ENCODE measurements around the gene OSBPL5. TPM values are rescaled to one million over a fixed set of nuclear protein-coding genes. Genes with fewer than 3 reads are reported as not detected.

OSBPL5 gene
- total and polyA plus RNA-seq, 9 of the 15 experiments (the other 6 are each of a cell fraction or from before 2014, with no cell fraction given) = 0.06 to 14.8 (median 3.2) TPM

DNA sequence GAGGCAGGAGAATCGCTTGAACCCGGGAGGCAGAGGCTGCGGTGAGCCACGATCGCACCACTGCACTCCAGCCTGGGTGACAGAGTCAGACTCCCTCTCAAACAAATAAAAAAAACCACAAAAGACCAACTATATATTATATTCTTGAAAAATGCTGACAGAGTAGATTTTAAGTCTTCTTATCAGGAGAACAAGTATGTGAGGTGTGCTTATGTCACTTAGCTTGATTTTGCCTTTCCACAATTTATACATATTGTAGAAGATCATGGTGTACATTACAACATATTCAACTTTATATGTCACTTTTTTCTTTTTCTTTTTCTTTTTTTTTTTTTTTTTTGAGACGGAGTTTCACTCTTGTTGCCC lies 83.7 kb downstream of the OSBPL5 start:
- H3K79me2 ChIP-seq (ENCODE audit: control insufficient read depth, insufficient read depth, low read length) = no peaks in the 10 kb centered on the region
- CTCF ChIA-PET (ENCODE audit: low intra/inter-chr PET ratio) = no interaction called here
- no peak overlapping the region for H3K27ac ChIP-seq (ENCODE audit: extremely low read depth, low read depth, low read length)
- POLR2A ChIA-PET = no interaction called here
- no peak overlapping the region for H3K4me3 ChIP-seq
- no peaks in the 10 kb centered on the region for H4K20me1 ChIP-seq (replicated peaks; ENCODE audit: control insufficient read depth, insufficient read depth, low read length)
- DNase-seq (ENCODE audit: extremely low read depth in 1 of 4, low spot score in 3 of 4) (no peak), FAIRE-seq (no peak), ATAC-seq (no peak)
- peaks cover 0 to 9% of the 10 kb centered on the region in 2 experiments; a peak in 2 of 5 replicates for H3K4me1 ChIP-seq (replicated peaks in 1 of 2; ENCODE audit: control insufficient read depth in 2 of 2, insufficient read depth in 2 of 2, low read length in 2 of 2)
- in situ Hi-C loops (cut with MboI) (no loop called here), intact Hi-C loops (cut with micrococcal nuclease) (no loop called here)
- no peaks in the 10 kb centered on the region for H3K9me1 ChIP-seq (ENCODE audit: control insufficient read depth, insufficient read depth, low read length)
- H3K9me3 ChIP-seq (replicated peaks; ENCODE audit: control insufficient read depth, insufficient read depth, low read depth, low read length) = no peaks in the 10 kb centered on the region
- H3K27me3 ChIP-seq (ENCODE audit: control insufficient read depth in 2 of 2, insufficient read depth in 2 of 2, low read length in 2 of 2) = peaks cover 0 to 18% of the 10 kb centered on the region in 2 experiments; a peak in 2 of 5 replicates
- no peak overlapping the region for H3K4me2 ChIP-seq (ENCODE audit: insufficient read depth, low read length)
- H3K36me3 ChIP-seq (ENCODE audit: control insufficient read depth, insufficient read depth, low read length) = no peaks in the 10 kb centered on the region
- H2AFZ ChIP-seq (ENCODE audit: low read depth, low read length) = peak overlapping the region; percentile 19
- WGBS (ENCODE audit: insufficient coverage, low coverage, missing lambda C conversion rate) = 13% methylated on average over 5 of the region's 6 CpGs
- TF ChIP-seq FOXJ3 (CRISPR knock-in tag; IDR thresholded peaks at IDR 0.05) (no peak), MAFG (tag; conservative IDR thresholded peaks at IDR 0.05) (peak; percentile 92), C11orf30 (IDR thresholded peaks at IDR 0.05; ENCODE audit: low read depth) (peak; percentile 97), TEAD4 (IDR thresholded peaks at IDR 0.05; ENCODE audit: low read length) (no peak), TEAD4 (CRISPR knock-in tag; IDR thresholded peaks at IDR 0.05; ENCODE audit: borderline replicate concordance) (no peak), ZNF316 (IDR thresholded peaks at IDR 0.05) (peak; percentile 99), MAFK (IDR thresholded peaks at IDR 0.05; ENCODE audit: low read length) (peak; percentile 93), MAFF (IDR thresholded peaks at IDR 0.05; ENCODE audit: low read length) (peak; percentile 95), MEIS2 (IDR thresholded peaks at IDR 0.05; ENCODE audit: partially characterized antibody) (peak; percentile 21), ZNF324 (CRISPR knock-in tag; IDR thresholded peaks at IDR 0.05) (no peak)
- TF ChIP-seq, protein P1, sequence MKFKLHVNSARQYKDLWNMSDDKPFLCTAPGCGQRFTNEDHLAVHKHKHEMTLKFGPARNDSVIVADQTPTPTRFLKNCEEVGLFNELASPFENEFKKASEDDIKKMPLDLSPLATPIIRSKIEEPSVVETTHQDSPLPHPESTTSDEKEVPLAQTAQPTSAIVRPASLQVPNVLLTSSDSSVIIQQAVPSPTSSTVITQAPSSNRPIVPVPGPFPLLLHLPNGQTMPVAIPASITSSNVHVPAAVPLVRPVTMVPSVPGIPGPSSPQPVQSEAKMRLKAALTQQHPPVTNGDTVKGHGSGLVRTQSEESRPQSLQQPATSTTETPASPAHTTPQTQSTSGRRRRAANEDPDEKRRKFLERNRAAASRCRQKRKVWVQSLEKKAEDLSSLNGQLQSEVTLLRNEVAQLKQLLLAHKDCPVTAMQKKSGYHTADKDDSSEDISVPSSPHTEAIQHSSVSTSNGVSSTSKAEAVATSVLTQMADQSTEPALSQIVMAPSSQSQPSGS (CRISPR knock-in tag; IDR thresholded peaks at IDR 0.05) = no peak
- BruUV-seq (replicated peaks) = no TSS peak
- no peak overlapping the region for H3K9ac ChIP-seq (ENCODE audit: insufficient read depth in 1 of 2, low read depth in 2 of 2, low read length in 2 of 2)
